Measurements from ENCODE around the gene NOX4. TPM values are rescaled to one million over a fixed set of nuclear protein-coding genes. Genes with fewer than 3 reads are reported as not detected.
"Not testable (repeated sequence)": the region's sequence is repeated elsewhere in the genome, so short reads cannot be mapped to it uniquely, and the experiment has no call there.

Gene NOX4
- total and polyA plus RNA-seq, 9 of the 15 experiments (the other 6 are each of a cell fraction or from before 2014, with no cell fraction given): not detected

- Histone ChIP-seq H3K4me3 (no peak overlapping the region), H3K27me3 (ENCODE audit: control insufficient read depth in 2 of 2, insufficient read depth in 2 of 2, low read length in 2 of 2) (no peaks in the 10 kb centered on the region), H3K79me2 (ENCODE audit: control insufficient read depth, insufficient read depth, low read length) (no peaks in the 10 kb centered on the region), H3K4me1 (replicated peaks in 1 of 2; ENCODE audit: control insufficient read depth in 2 of 2, insufficient read depth in 2 of 2, low read length in 2 of 2) (no peaks in the 10 kb centered on the region), H3K9me3 (replicated peaks; ENCODE audit: control insufficient read depth, insufficient read depth, low read depth, low read length) (no peaks in the 10 kb centered on the region; the same call in 1 of the 2 replicates), H3K4me2 (ENCODE audit: insufficient read depth, low read length) (no peak overlapping the region), H4K20me1 (replicated peaks; ENCODE audit: control insufficient read depth, insufficient read depth, low read length) (no peaks in the 10 kb centered on the region), H3K9ac (ENCODE audit: insufficient read depth in 1 of 2, low read depth in 2 of 2, low read length in 2 of 2) (no peak overlapping the region), H3K9me1 (ENCODE audit: control insufficient read depth, insufficient read depth, low read length) (no peaks in the 10 kb centered on the region), H3K27ac (ENCODE audit: extremely low read depth, low read depth, low read length) (no peak overlapping the region), H2AFZ (ENCODE audit: low read depth, low read length) (no peak overlapping the region), H3K36me3 (ENCODE audit: control insufficient read depth, insufficient read depth, low read length) (no peaks in the 10 kb centered on the region)
- in situ Hi-C loops (cut with MboI) (no loop called here), intact Hi-C loops (cut with micrococcal nuclease) (no loop called here)
- no peak for ATAC-seq
- BruUV-seq (replicated peaks): no TSS peak
- no peak for DNase-seq (ENCODE audit: extremely low read depth in 1 of 4, low spot score in 3 of 4)
- 0% methylated on average over 1 of the region's 1 CpG for WGBS (ENCODE audit: insufficient coverage, low coverage, missing lambda C conversion rate)
- CTCF ChIA-PET (ENCODE audit: low intra/inter-chr PET ratio): no interaction called here
- no peak for FAIRE-seq
- POLR2A ChIA-PET: no interaction called here
- TF ChIP-seq KLF10 (CRISPR knock-in tag; IDR thresholded peaks at IDR 0.05) (no peak), MYBL2 (IDR thresholded peaks at IDR 0.05; ENCODE audit: low read depth) (no peak), MYBL2 (CRISPR knock-in tag; IDR thresholded peaks at IDR 0.05; ENCODE audit: borderline replicate concordance) (no peak), BHLHE40 (IDR thresholded peaks at IDR 0.05; ENCODE audit: low read length) (no peak), WHSC1 (IDR thresholded peaks at IDR 0.05; ENCODE audit: low read length) (no peak), HMG20A (CRISPR knock-in tag; conservative IDR thresholded peaks at IDR 0.05) (no peak), POU5F1 (IDR thresholded peaks at IDR 0.05; ENCODE audit: borderline replicate concordance, low read depth, low read length, partially characterized antibody) (no peak)
These were observed 57.9 kb downstream of the NOX4 start for GRCh38 chr11:89433278-89433677.

GRCh38 chr11:89432182-89432581, 59.0 kb downstream of the NOX4 start:
- BruUV-seq (replicated peaks); H2AFZ ChIP-seq (ENCODE audit: low read depth, low read length); H3K9me3 ChIP-seq (replicated peaks; ENCODE audit: control insufficient read depth, insufficient read depth, low read depth, low read length); POLR2A ChIA-PET; H3K27me3 ChIP-seq (ENCODE audit: control insufficient read depth in 2 of 2, insufficient read depth in 2 of 2, low read length in 2 of 2); H3K36me3 ChIP-seq (ENCODE audit: control insufficient read depth, insufficient read depth, low read length); intact Hi-C loops (cut with micrococcal nuclease); H3K27ac ChIP-seq (ENCODE audit: extremely low read depth, low read depth, low read length); H3K9me1 ChIP-seq (ENCODE audit: control insufficient read depth, insufficient read depth, low read length); H3K9ac ChIP-seq (ENCODE audit: insufficient read depth in 1 of 2, low read depth in 2 of 2, low read length in 2 of 2); H3K79me2 ChIP-seq (ENCODE audit: control insufficient read depth, insufficient read depth, low read length); FAIRE-seq; ATAC-seq; H3K4me1 ChIP-seq (replicated peaks in 1 of 2; ENCODE audit: control insufficient read depth in 2 of 2, insufficient read depth in 2 of 2, low read length in 2 of 2); in situ Hi-C loops (cut with MboI); H4K20me1 ChIP-seq (replicated peaks; ENCODE audit: control insufficient read depth, insufficient read depth, low read length); H3K4me2 ChIP-seq (ENCODE audit: insufficient read depth, low read length); DNase-seq (ENCODE audit: extremely low read depth in 1 of 4, low spot score in 3 of 4); H3K4me3 ChIP-seq; CTCF ChIA-PET (ENCODE audit: low intra/inter-chr PET ratio): not testable (repeated sequence)
- WGBS (ENCODE audit: insufficient coverage, low coverage, missing lambda C conversion rate): 11% methylated on average over 2 of the region's 3 CpGs

GRCh38 chr11:89426501-89426900, 64.7 kb downstream of the NOX4 start:
- H3K27me3 ChIP-seq (ENCODE audit: control insufficient read depth in 2 of 2, insufficient read depth in 2 of 2, low read length in 2 of 2); CTCF ChIA-PET (ENCODE audit: low intra/inter-chr PET ratio); H3K27ac ChIP-seq (ENCODE audit: extremely low read depth, low read depth, low read length); DNase-seq (ENCODE audit: extremely low read depth in 1 of 4, low spot score in 3 of 4); POLR2A ChIA-PET; H3K9me3 ChIP-seq (replicated peaks; ENCODE audit: control insufficient read depth, insufficient read depth, low read depth, low read length); H3K4me1 ChIP-seq (replicated peaks in 1 of 2; ENCODE audit: control insufficient read depth in 2 of 2, insufficient read depth in 2 of 2, low read length in 2 of 2); H3K4me3 ChIP-seq; H4K20me1 ChIP-seq (replicated peaks; ENCODE audit: control insufficient read depth, insufficient read depth, low read length); in situ Hi-C loops (cut with MboI); H3K9ac ChIP-seq (ENCODE audit: insufficient read depth in 1 of 2, low read depth in 2 of 2, low read length in 2 of 2); H3K36me3 ChIP-seq (ENCODE audit: control insufficient read depth, insufficient read depth, low read length); ATAC-seq; intact Hi-C loops (cut with micrococcal nuclease); H3K9me1 ChIP-seq (ENCODE audit: control insufficient read depth, insufficient read depth, low read length); H2AFZ ChIP-seq (ENCODE audit: low read depth, low read length); FAIRE-seq; H3K79me2 ChIP-seq (ENCODE audit: control insufficient read depth, insufficient read depth, low read length); H3K4me2 ChIP-seq (ENCODE audit: insufficient read depth, low read length); BruUV-seq (replicated peaks): not testable (repeated sequence)
- 1% methylated on average over 7 of the region's 7 CpGs for WGBS (ENCODE audit: insufficient coverage, low coverage, missing lambda C conversion rate)

All from K562 (cell line).